ENCODE measurements around the gene RPL29.

- TF ChIP-seq POLR2AphosphoS5 (IDR thresholded peaks at IDR 0.05) (no peak), CTCF (IDR thresholded peaks at IDR 0.05) (no peak), EP300 (IDR thresholded peaks at IDR 0.05) (no peak)
These were observed 42.5 kb upstream of the RPL29 start for GRCh38 chr3:52038227-52038626.

Data from upper lobe of left lung (tissue), 4 donors.